GM12878 (cell line): ENCODE data around the gene RNLS. TPM values are rescaled to one million over a fixed set of nuclear protein-coding genes. Genes with fewer than 3 reads are reported as not detected.

Experiments
- ATAC-seq: fragments of 200-7000 bp; cut with Tn5 transposase; 3 replicates; pipeline ENCODE4 v1.9.1; 2020; ENCODE audit warnings: mild to moderate bottlenecking, moderate library complexity
- BruUV-seq: library from RNA; stranded (reverse); fragments of 400-500 nt; replicated peaks from 2 replicates; lab custom pipeline; 2021; lab: Mats Ljungman, UMichigan
- CTCF ChIA-PET: fragments of 300-600 bp; sonication (Branson Sonifier 250); formaldehyde crosslinking; extraction: SDS; loops from one replicate; lab custom pipeline; 2021; ENCODE audit warnings: inconsistent platforms; lab: Yijun Ruan, JAX
- POLR2A ChIA-PET: fragments of 350-600 bp; formaldehyde crosslinking; extraction: SDS; loops from one replicate; lab custom pipeline; 2021; ENCODE audit warnings: inconsistent platforms; lab: Charles Lee
- RAD21 ChIA-PET: fragments of 300-600 bp; sonication (Branson Sonifier 250); formaldehyde crosslinking; loops from one replicate; lab custom pipeline; 2023; ENCODE audit warnings: antibody characterized with exemption; ENCODE audit not compliant: unreplicated experiment; lab: Charles Lee
- SMC1A ChIA-PET: fragments of 300-600 bp; sonication (Branson Sonifier 250); formaldehyde crosslinking; loops from one replicate; lab custom pipeline; 2023; ENCODE audit not compliant: unreplicated experiment, uncharacterized antibody; lab: Charles Lee
- DNase-seq: peaks from one replicate; pipeline ENCODE4 v3.0.0-alpha.2; 2011; ENCODE audit warnings: low read depth, low spot score
- FAIRE-seq: peaks from 3 replicates; lab custom pipeline; 2011; peaks lifted over from hg19 to GRCh38; lab: Jason Lieb, UNC
- H2AFZ ChIP-seq: 2 replicates; pipeline ENCODE4 v1.6.0; 2011; ENCODE audit warnings: low read depth, low read length, control low read depth; ENCODE audit not compliant: control insufficient read depth
- H3K27ac ChIP-seq: 2 replicates; pipeline ENCODE4 v1.5.1; 2011; ENCODE audit warnings: control low read depth; ENCODE audit not compliant: control insufficient read depth, insufficient read depth
- H3K27me3 ChIP-seq, 2 experiments: replicated peaks in 1 of 2; 2 replicates each; pipeline versions ENCODE4 v1.6.0 to v1.6.1; 2011; ENCODE audit warnings: low read length in 1 of 2; ENCODE audit not compliant: control insufficient read depth in 2 of 2, insufficient read depth in 2 of 2
- H3K36me3 ChIP-seq, 2 experiments: 2 replicates each; pipeline ENCODE4 v1.5.1; 2011; ENCODE audit warnings: low read length in 1 of 2; ENCODE audit not compliant: control insufficient read depth in 2 of 2, insufficient read depth in 2 of 2
- H3K4me1 ChIP-seq: 2 replicates; pipeline ENCODE4 v1.6.1; 2011; ENCODE audit warnings: mild to moderate bottlenecking, low read length, moderate library complexity, mixed read lengths; ENCODE audit not compliant: control insufficient read depth, insufficient read depth
- H3K4me2 ChIP-seq: 2 replicates; pipeline ENCODE4 v1.6.0; 2011; ENCODE audit warnings: control low read depth; ENCODE audit not compliant: control insufficient read depth, insufficient read depth
- H3K4me3 ChIP-seq: fragments of 200-600 bp; sonication (generic); 2 replicates; pipeline ENCODE4 v1.5.1; 2016
- H3K79me2 ChIP-seq: 2 replicates; pipeline ENCODE4 v1.6.0; 2011; ENCODE audit warnings: low read length; ENCODE audit not compliant: control insufficient read depth, insufficient read depth
- H3K9ac ChIP-seq: 2 replicates; pipeline ENCODE4 v1.8.0; 2011; ENCODE audit warnings: low read length, control low read depth, mixed read lengths; ENCODE audit not compliant: control insufficient read depth, insufficient read depth
- H3K9me3 ChIP-seq: replicated peaks from 3 replicates; pipeline ENCODE4 v1.5.1; 2011; ENCODE audit warnings: mild to moderate bottlenecking, low read length; ENCODE audit not compliant: control insufficient read depth, insufficient read depth
- H4K20me1 ChIP-seq: 2 replicates; pipeline ENCODE4 v1.6.0; 2011; ENCODE audit not compliant: control insufficient read depth, insufficient read depth
- ETV6 ChIP-seq, 2 experiments: fragments of 450-650 bp in 1 of 2; IDR thresholded peaks in 1 of 2; conservative IDR thresholded peaks in 1 of 2; 2 replicates each; pipeline ENCODE4 v1.6.1; 2014; ENCODE audit warnings: antibody characterized with exemption in 1 of 2, borderline replicate concordance in 1 of 2, low read depth in 1 of 2, mild to moderate bottlenecking in 1 of 2, moderate library complexity in 1 of 2
- FOXK2 ChIP-seq: fragments of 450-650 bp; IDR thresholded peaks from 2 replicates; pipeline ENCODE4 v1.6.1; 2017; ENCODE audit warnings: mild to moderate bottlenecking, moderate library complexity
- HDAC2 ChIP-seq: fragments of 200-600 bp; sonication (generic); IDR thresholded peaks from 2 replicates; pipeline ENCODE4 v1.6.1; 2017
- IKZF1 ChIP-seq: fragments of 450-650 bp; conservative IDR thresholded peaks from 2 replicates; pipeline ENCODE4 v1.6.1; 2017; ENCODE audit warnings: antibody characterized with exemption, mild to moderate bottlenecking
- MTA3 ChIP-seq: IDR thresholded peaks from 2 replicates; pipeline ENCODE4 v1.6.1; 2012; ENCODE audit warnings: low read length, inconsistent platforms, borderline replicate concordance
- PML ChIP-seq: IDR thresholded peaks from 2 replicates; pipeline ENCODE4 v1.6.1; 2012; ENCODE audit warnings: low read length, inconsistent platforms
- POU2F2 ChIP-seq: IDR thresholded peaks from 3 replicates; pipeline ENCODE4 v1.6.1; 2011; ENCODE audit warnings: low read depth, mild to moderate bottlenecking, low read length, borderline replicate concordance
- RAD21 ChIP-seq: IDR thresholded peaks from 2 replicates; pipeline ENCODE4 v1.6.1; 2011; ENCODE audit warnings: mild to moderate bottlenecking, low read depth, low read length, moderate library complexity; ENCODE audit not compliant: insufficient read depth
- RFX5 ChIP-seq: IDR thresholded peaks from 2 replicates; pipeline ENCODE4 v1.6.1; 2011; ENCODE audit warnings: low read depth, low read length, improper control_type of control experiment
- TCF12 ChIP-seq: IDR thresholded peaks from 2 replicates; pipeline ENCODE4 v1.6.1; 2011; ENCODE audit warnings: low read depth, mild to moderate bottlenecking, low read length
- ZSCAN29 ChIP-seq: fragments of 450-650 bp; IDR thresholded peaks from 2 replicates; pipeline ENCODE4 v1.6.1; 2017; ENCODE audit warnings: mild to moderate bottlenecking, moderate library complexity
- WGBS: methylation state at CpG from one replicate; pipeline ENCODE4 v1.1.6; 2016; ENCODE audit warnings: low lambda C conversion rate; ENCODE audit not compliant: insufficient replicate concordance, insufficient coverage; ENCODE audit errors: missing lambda C conversion rate; 5-methylcytosine and 5-hydroxymethylcytosine counted together
- in situ Hi-C: fragments of 300-500 bp; cut with MboI; formaldehyde crosslinking; loops from 9 replicates; pipeline ENCODE4 v1.14.3; 2018; ENCODE audit warnings: mixed read lengths
- intact Hi-C: fragments of 100-400 bp; cut with micrococcal nuclease; formaldehyde crosslinking; loops from one replicate; pipeline ENCODE4 v1.14.2; 2022; ENCODE audit not compliant: unreplicated experiment
- polyA plus RNA-seq, 11 experiments: library from polyadenylated mRNA; depleted of rRNA in 4 of 11; unstranded in 6 of 11; stranded (reverse) in 5 of 11; fragments of >200 nt; fragmentation: Nextera tagmentation in 4 of 11; fragmentation: Illumina TruSeq in 1 of 11; extraction: Ambion mirVana in 4 of 11; extraction: Trizol in 1 of 11; gene quantifications; 1 replicate in 1 of 11; 2 replicates in 10 of 11; pipeline versions ENCODE4 v1.2.1 to v1.2.3, GENCODE V29; 2011 to 2016; ENCODE audit warnings: inconsistent platforms in 2 of 11, missing spikeins in 2 of 11, low read depth in 1 of 11
- total RNA-seq, 4 experiments: library from RNA; depleted of rRNA in 3 of 4; stranded (reverse); fragments of >200 nt in 3 of 4; fragmentation: Illumina TruSeq in 1 of 4; extraction: Trizol in 1 of 4; gene quantifications; 2 replicates each; pipeline versions ENCODE4 v1.2.1 to v1.2.3, GENCODE V29; 2013 to 2021
- TF ChIP-seq, protein P1 (sequence below): fragments of 450-650 bp; formaldehyde crosslinking; IDR thresholded peaks from 2 replicates; pipeline ENCODE4 v1.5.0; 2022; ENCODE audit warnings: mild to moderate bottlenecking, missing genetic modification characterization
- TF ChIP-seq, protein P2 (sequence below): fragments of 450-650 bp; IDR thresholded peaks from 2 replicates; pipeline ENCODE4 v1.6.1; 2017; ENCODE audit warnings: mild to moderate bottlenecking, moderate library complexity
- TF ChIP-seq, protein P3 (sequence below): IDR thresholded peaks from 2 replicates; pipeline ENCODE4 v1.6.1; 2012; ENCODE audit warnings: low read depth, low read length, improper control_type of control experiment

Gene RNLS
- total and polyA plus RNA-seq, 10 of the 15 experiments (the other 5 are each of a cell fraction or from before 2014, with no cell fraction given): 3.4 to 6.7 (median 4.6) TPM

DNA sequence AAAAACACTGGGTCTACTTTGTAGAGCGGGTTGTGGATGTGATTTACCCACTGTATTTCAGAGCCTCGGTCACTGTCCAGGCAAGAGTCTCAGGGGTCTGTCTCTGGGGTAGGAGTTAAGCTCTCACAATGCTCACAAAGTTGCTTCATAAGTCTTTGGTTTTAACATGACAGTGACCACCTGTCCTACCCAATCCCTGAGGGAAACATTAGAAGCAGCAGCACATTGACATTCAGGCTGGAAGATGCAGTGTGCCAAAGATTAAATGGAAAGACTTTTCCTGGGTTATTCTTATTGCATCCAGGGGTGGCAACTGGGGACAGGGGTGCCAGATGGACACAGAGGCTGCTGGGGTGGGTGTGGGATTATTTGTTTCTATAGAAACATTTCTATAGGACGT lies 330.0 kb downstream of the RNLS start:
- no peak for DNase-seq
- no peak for FAIRE-seq
- Histone ChIP-seq H2AFZ (no peak overlapping the region), H3K79me2 (no peaks in the 10 kb centered on the region), H3K9me3 (no peaks in the 10 kb centered on the region), H3K4me3 (no peak overlapping the region), H3K4me1 (peaks cover 4% of the 10 kb centered on the region; the same call in 1 of the 2 replicates), H3K4me2 (no peak overlapping the region), H4K20me1 (no peaks in the 10 kb centered on the region)
- ChIA-PET CTCF (no interaction called here), SMC1A (no interaction called here), POLR2A (no interaction called here), RAD21 (no interaction called here)
- BruUV-seq: no TSS peak
- in situ Hi-C loops: no loop called here
- no peak for TF ChIP-seq FOXK2
- no peak for TF ChIP-seq ETV6 (conservative IDR thresholded peaks at IDR 0.05 in 1 of 2, IDR thresholded peaks at IDR 0.05 in 1 of 2; ENCODE audit: borderline replicate concordance in 1 of 2, low read depth in 1 of 2)
- no peak for TF ChIP-seq RFX5
- no peak for TF ChIP-seq MTA3
- no peak for TF ChIP-seq PML
- no peak for TF ChIP-seq TCF12
- no peak for TF ChIP-seq HDAC2
- TF ChIP-seq IKZF1: no peak
- TF ChIP-seq, protein P1, sequence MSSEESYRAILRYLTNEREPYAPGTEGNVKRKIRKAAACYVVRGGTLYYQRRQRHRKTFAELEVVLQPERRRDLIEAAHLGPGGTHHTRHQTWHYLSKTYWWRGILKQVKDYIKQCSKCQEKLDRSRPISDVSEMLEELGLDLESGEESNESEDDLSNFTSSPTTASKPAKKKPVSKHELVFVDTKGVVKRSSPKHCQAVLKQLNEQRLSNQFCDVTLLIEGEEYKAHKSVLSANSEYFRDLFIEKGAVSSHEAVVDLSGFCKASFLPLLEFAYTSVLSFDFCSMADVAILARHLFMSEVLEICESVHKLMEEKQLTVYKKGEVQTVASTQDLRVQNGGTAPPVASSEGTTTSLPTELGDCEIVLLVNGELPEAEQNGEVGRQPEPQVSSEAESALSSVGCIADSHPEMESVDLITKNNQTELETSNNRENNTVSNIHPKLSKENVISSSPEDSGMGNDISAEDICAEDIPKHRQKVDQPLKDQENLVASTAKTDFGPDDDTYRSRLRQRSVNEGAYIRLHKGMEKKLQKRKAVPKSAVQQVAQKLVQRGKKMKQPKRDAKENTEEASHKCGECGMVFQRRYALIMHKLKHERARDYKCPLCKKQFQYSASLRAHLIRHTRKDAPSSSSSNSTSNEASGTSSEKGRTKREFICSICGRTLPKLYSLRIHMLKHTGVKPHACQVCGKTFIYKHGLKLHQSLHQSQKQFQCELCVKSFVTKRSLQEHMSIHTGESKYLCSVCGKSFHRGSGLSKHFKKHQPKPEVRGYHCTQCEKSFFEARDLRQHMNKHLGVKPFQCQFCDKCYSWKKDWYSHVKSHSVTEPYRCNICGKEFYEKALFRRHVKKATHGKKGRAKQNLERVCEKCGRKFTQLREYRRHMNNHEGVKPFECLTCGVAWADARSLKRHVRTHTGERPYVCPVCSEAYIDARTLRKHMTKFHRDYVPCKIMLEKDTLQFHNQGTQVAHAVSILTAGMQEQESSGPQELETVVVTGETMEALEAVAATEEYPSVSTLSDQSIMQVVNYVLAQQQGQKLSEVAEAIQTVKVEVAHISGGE (CRISPR knock-in tag): no peak
- no peak for TF ChIP-seq POU2F2
- no peak for TF ChIP-seq ZSCAN29
- TF ChIP-seq, protein P2, sequence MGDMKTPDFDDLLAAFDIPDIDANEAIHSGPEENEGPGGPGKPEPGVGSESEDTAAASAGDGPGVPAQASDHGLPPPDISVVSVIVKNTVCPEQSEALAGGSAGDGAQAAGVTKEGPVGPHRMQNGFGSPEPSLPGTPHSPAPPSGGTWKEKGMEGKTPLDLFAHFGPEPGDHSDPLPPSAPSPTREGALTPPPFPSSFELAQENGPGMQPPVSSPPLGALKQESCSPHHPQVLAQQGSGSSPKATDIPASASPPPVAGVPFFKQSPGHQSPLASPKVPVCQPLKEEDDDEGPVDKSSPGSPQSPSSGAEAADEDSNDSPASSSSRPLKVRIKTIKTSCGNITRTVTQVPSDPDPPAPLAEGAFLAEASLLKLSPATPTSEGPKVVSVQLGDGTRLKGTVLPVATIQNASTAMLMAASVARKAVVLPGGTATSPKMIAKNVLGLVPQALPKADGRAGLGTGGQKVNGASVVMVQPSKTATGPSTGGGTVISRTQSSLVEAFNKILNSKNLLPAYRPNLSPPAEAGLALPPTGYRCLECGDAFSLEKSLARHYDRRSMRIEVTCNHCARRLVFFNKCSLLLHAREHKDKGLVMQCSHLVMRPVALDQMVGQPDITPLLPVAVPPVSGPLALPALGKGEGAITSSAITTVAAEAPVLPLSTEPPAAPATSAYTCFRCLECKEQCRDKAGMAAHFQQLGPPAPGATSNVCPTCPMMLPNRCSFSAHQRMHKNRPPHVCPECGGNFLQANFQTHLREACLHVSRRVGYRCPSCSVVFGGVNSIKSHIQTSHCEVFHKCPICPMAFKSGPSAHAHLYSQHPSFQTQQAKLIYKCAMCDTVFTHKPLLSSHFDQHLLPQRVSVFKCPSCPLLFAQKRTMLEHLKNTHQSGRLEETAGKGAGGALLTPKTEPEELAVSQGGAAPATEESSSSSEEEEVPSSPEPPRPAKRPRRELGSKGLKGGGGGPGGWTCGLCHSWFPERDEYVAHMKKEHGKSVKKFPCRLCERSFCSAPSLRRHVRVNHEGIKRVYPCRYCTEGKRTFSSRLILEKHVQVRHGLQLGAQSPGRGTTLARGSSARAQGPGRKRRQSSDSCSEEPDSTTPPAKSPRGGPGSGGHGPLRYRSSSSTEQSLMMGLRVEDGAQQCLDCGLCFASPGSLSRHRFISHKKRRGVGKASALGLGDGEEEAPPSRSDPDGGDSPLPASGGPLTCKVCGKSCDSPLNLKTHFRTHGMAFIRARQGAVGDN: no peak
- TF ChIP-seq, protein P3, sequence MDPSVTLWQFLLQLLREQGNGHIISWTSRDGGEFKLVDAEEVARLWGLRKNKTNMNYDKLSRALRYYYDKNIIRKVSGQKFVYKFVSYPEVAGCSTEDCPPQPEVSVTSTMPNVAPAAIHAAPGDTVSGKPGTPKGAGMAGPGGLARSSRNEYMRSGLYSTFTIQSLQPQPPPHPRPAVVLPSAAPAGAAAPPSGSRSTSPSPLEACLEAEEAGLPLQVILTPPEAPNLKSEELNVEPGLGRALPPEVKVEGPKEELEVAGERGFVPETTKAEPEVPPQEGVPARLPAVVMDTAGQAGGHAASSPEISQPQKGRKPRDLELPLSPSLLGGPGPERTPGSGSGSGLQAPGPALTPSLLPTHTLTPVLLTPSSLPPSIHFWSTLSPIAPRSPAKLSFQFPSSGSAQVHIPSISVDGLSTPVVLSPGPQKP: no peak
- TF ChIP-seq RAD21: no peak
- TF ChIP-seq, all 136 proteins: peak for 0
- Histone ChIP-seq H3K27me3 (no peaks in the 10 kb centered on the region), H3K27ac (no peak overlapping the region), H3K9ac (no peak overlapping the region), H3K36me3 (no peaks in the 10 kb centered on the region)
- WGBS: 64% methylated on average over 3 of the region's 3 CpGs
- intact Hi-C loops: no loop called here
- ATAC-seq: no peak
